ENCODE data around the gene LSM4. TPM values are rescaled to one million over a fixed set of nuclear protein-coding genes. Genes with fewer than 3 reads are reported as not detected.

Gene LSM4
- total and polyA plus RNA-seq, 2 of the 13 experiments (the other 11 are each of a cell fraction or from before 2014, with no cell fraction given): 65.8 to 166 TPM

GRCh38 chr19:18328340-18329034, 5.6 kb upstream of the LSM4 start (continued):
- no peak for TF ChIP-seq NFKB2 (CRISPR knock-in tag; IDR thresholded peaks at IDR 0.05; ENCODE audit: borderline replicate concordance)
- peak in 1 of 2 experiments; percentile 71; a peak in 2 of 4 replicates for TF ChIP-seq POLR2A (IDR thresholded peaks at IDR 0.05; ENCODE audit: insufficient read depth in 1 of 2, low read depth in 2 of 2, low read length in 2 of 2)
- 0 out of 2 replicates have a peak, but pooled peaks have one; percentile 36 for TF ChIP-seq ZBTB26 (CRISPR knock-in tag; IDR thresholded peaks at IDR 0.05; ENCODE audit: borderline replicate concordance)
- TF ChIP-seq BCL6 (CRISPR knock-in tag; IDR thresholded peaks at IDR 0.05): peak; percentile 15; the same call in 1 of the 2 replicates
- TF ChIP-seq PHF21A (CRISPR knock-in tag; IDR thresholded peaks at IDR 0.05): peak; percentile 76; the same call in 1 of the 2 replicates
- TF ChIP-seq NCOR1 (IDR thresholded peaks at IDR 0.05; ENCODE audit: borderline replicate concordance, low read length): no peak
- peak; percentile 75 for TF ChIP-seq MAFF (IDR thresholded peaks at IDR 0.05; ENCODE audit: low read depth, low read length)
- no peak for TF ChIP-seq TEAD2 (CRISPR knock-in tag; IDR thresholded peaks at IDR 0.05)
- no peak for TF ChIP-seq ZNF558 (CRISPR knock-in tag; IDR thresholded peaks at IDR 0.05; ENCODE audit: borderline replicate concordance)
- 0 out of 2 replicates have a peak, but pooled peaks have one; percentile 5 for TF ChIP-seq RARA (CRISPR knock-in tag; IDR thresholded peaks at IDR 0.05)
- peak; percentile 77 for TF ChIP-seq XRCC5 (optimal IDR thresholded peaks at IDR 0.05; ENCODE audit: low read length)
- no peak for TF ChIP-seq SOX6 (IDR thresholded peaks at IDR 0.05)
- peak; percentile 47 for TF ChIP-seq SOX6 (CRISPR knock-in tag; IDR thresholded peaks at IDR 0.05)
- 0 out of 2 replicates have a peak, but pooled peaks have one; percentile 31 for TF ChIP-seq HMG20A (CRISPR knock-in tag; IDR thresholded peaks at IDR 0.05; ENCODE audit: borderline replicate concordance)
- TF ChIP-seq SP1 (IDR thresholded peaks at IDR 0.05): no peak
- no peak; the same call in 1 of the 2 replicates for TF ChIP-seq SP1 (CRISPR knock-in tag; IDR thresholded peaks at IDR 0.05)
- TF ChIP-seq ZBTB8A (CRISPR knock-in tag; IDR thresholded peaks at IDR 0.05; ENCODE audit: borderline replicate concordance, low read depth): no peak
- TF ChIP-seq THYN1 (CRISPR knock-in tag; IDR thresholded peaks at IDR 0.05; ENCODE audit: borderline replicate concordance, low read depth): no peak
- no peak for TF ChIP-seq ZBTB37 (CRISPR knock-in tag; IDR thresholded peaks at IDR 0.05)
- no peak for TF ChIP-seq MZF1 (CRISPR knock-in tag; IDR thresholded peaks at IDR 0.05; ENCODE audit: borderline replicate concordance)
- no peak for TF ChIP-seq DZIP1 (CRISPR knock-in tag; IDR thresholded peaks at IDR 0.05)
- TF ChIP-seq ZNF350 (CRISPR knock-in tag; IDR thresholded peaks at IDR 0.05; ENCODE audit: borderline replicate concordance, low read depth): peak; percentile 34; the same call in 1 of the 2 replicates
- TF ChIP-seq ZNF776 (CRISPR knock-in tag; IDR thresholded peaks at IDR 0.05): no peak
- TF ChIP-seq KLF16 (CRISPR knock-in tag; IDR thresholded peaks at IDR 0.05): no peak
- TF ChIP-seq SRY (CRISPR knock-in tag; IDR thresholded peaks at IDR 0.05): no peak
- TF ChIP-seq RFX5 (IDR thresholded peaks at IDR 0.05; ENCODE audit: low read depth, low read length): peak; percentile 71
- TF ChIP-seq ZNF580 (CRISPR knock-in tag; IDR thresholded peaks at IDR 0.05; ENCODE audit: borderline replicate concordance, low read depth): 0 out of 2 replicates have a peak, but pooled peaks have one; percentile 37
